H1 (cell line): ENCODE measurements around the gene RASAL2. TPM values are rescaled to one million over a fixed set of nuclear protein-coding genes. Genes with fewer than 3 reads are reported as not detected.

Experiments
- CTCF ChIA-PET: fragments of 300-600 bp; sonication (Branson Sonifier 250); formaldehyde crosslinking; loops from one replicate; lab custom pipeline; 2021; ENCODE audit not compliant: partially characterized antibody; lab: Charles Lee
- POLR2A ChIA-PET: fragments of 300-600 bp; sonication (Branson Sonifier 250); formaldehyde crosslinking; loops from one replicate; lab custom pipeline; 2021; ENCODE audit warnings: inconsistent platforms; ENCODE audit not compliant: partially characterized antibody; lab: Charles Lee
- DNase-seq, 2 experiments: peaks; one replicate each; pipeline versions ENCODE4 v3.0.0 to v3.0.0-alpha.2; 2010 to 2022; ENCODE audit warnings: low spot score in 2 of 2, low read depth in 1 of 2, mixed read lengths in 1 of 2
- FAIRE-seq: peaks from 2 replicates; lab custom pipeline; 2011; peaks lifted over from hg19 to GRCh38; lab: Jason Lieb, UNC
- H2AFZ ChIP-seq: 2 replicates; pipeline ENCODE4 v1.8.1; 2012; ENCODE audit warnings: low read length, inconsistent platforms
- H2AK5ac ChIP-seq: 2 replicates; pipeline ENCODE4 v1.6.1; 2013; ENCODE audit warnings: low read depth, low read length
- H2BK120ac ChIP-seq: replicated peaks from 2 replicates; pipeline ENCODE3; 2013; ENCODE audit warnings: low read depth, low read length, inconsistent platforms
- H2BK12ac ChIP-seq: 2 replicates; pipeline ENCODE4 v1.6.1; 2013; ENCODE audit warnings: low read depth, low read length
- H2BK15ac ChIP-seq: 2 replicates; pipeline ENCODE4 v1.6.1; 2013; ENCODE audit warnings: low read length
- H2BK20ac ChIP-seq: 2 replicates; pipeline ENCODE4 v1.6.1; 2013; ENCODE audit warnings: low read length
- H2BK5ac ChIP-seq: 2 replicates; pipeline ENCODE4 v1.6.1; 2013; ENCODE audit warnings: low read depth, low read length
- H3K14ac ChIP-seq: 2 replicates; pipeline ENCODE4 v1.6.1; 2013; ENCODE audit warnings: inconsistent platforms; ENCODE audit not compliant: insufficient read length
- H3K18ac ChIP-seq: 2 replicates; pipeline ENCODE4 v1.6.1; 2013; ENCODE audit warnings: low read length; ENCODE audit errors: extremely low read depth
- H3K23ac ChIP-seq: 2 replicates; pipeline ENCODE4 v1.6.1; 2013; ENCODE audit warnings: inconsistent platforms; ENCODE audit not compliant: insufficient read length
- H3K23me2 ChIP-seq: 2 replicates; pipeline ENCODE4 v1.6.1; 2013; ENCODE audit warnings: low read depth, low read length
- H3K27ac ChIP-seq: 2 replicates; pipeline ENCODE4 v1.6.1; 2011; ENCODE audit warnings: low read depth, low read length, inconsistent platforms
- H3K27me3 ChIP-seq, 4 experiments: replicated peaks in 1 of 4; 1 replicate in 1 of 4; 2 replicates in 3 of 4; pipeline versions ENCODE4 v1.6.1 to v1.8.1; 2011 to 2013; ENCODE audit warnings: low read length in 3 of 4, mild to moderate bottlenecking in 3 of 4, inconsistent platforms in 2 of 4, mixed read lengths in 2 of 4, moderate library complexity in 1 of 4; ENCODE audit not compliant: control insufficient read depth in 3 of 4, insufficient read depth in 3 of 4; ENCODE audit errors: extremely low read depth in 1 of 4
- H3K36me3 ChIP-seq, 4 experiments: 2 replicates each; pipeline versions ENCODE4 v1.6.1 to v1.8.1; 2011 to 2013; ENCODE audit warnings: mild to moderate bottlenecking in 4 of 4, low read length in 3 of 4, moderate library complexity in 2 of 4, control low read depth in 1 of 4, inconsistent platforms in 1 of 4; ENCODE audit not compliant: insufficient read depth in 4 of 4, control insufficient read depth in 2 of 4
- H3K4ac ChIP-seq: replicated peaks from 2 replicates; pipeline ENCODE3; 2013; ENCODE audit warnings: low read length, low read depth, mixed read lengths, inconsistent platforms; ENCODE audit not compliant: insufficient read length
- H3K4me1 ChIP-seq, 4 experiments: replicated peaks in 1 of 4; 1 replicate in 1 of 4; 2 replicates in 3 of 4; pipeline versions ENCODE4 v1.6.1 to v1.8.1; 2011 to 2013; ENCODE audit warnings: low read length in 3 of 4, inconsistent platforms in 2 of 4, mixed read lengths in 1 of 4; ENCODE audit not compliant: insufficient read depth in 4 of 4, control insufficient read depth in 3 of 4
- H3K4me2 ChIP-seq, 2 experiments: 2 replicates each; pipeline versions ENCODE4 v1.6.1 to v1.8.1; 2011 to 2013; ENCODE audit warnings: low read depth in 2 of 2, low read length in 2 of 2, control low read depth in 1 of 2, inconsistent platforms in 1 of 2, mild to moderate bottlenecking in 1 of 2; ENCODE audit not compliant: insufficient read depth in 1 of 2
- H3K4me3 ChIP-seq, 4 experiments: fragments of 200-600, 300-600 bp in 1 of 4; sonication (generic), shearing (Covaris generic), sonication (Bioruptor Twin) in 1 of 4; 2 replicates each; pipeline versions ENCODE4 v1.5.1 to v1.8.1; 2011 to 2016; ENCODE audit warnings: low read length in 4 of 4, low read depth in 3 of 4, control low read depth in 2 of 4, inconsistent platforms in 2 of 4, mild to moderate bottlenecking in 2 of 4, mixed read lengths in 1 of 4, moderate library complexity in 1 of 4; ENCODE audit not compliant: insufficient read depth in 2 of 4; ENCODE audit errors: extremely low read depth in 1 of 4
- H3K56ac ChIP-seq: replicated peaks from 2 replicates; pipeline ENCODE3; 2013; ENCODE audit warnings: low read depth, mild to moderate bottlenecking, mixed read lengths, low read length, inconsistent platforms; ENCODE audit not compliant: insufficient read length
- H3K79me1 ChIP-seq: 2 replicates; pipeline ENCODE4 v1.6.1; 2013; ENCODE audit warnings: low read depth, low read length, control low read depth
- H3K79me2 ChIP-seq, 2 experiments: 2 replicates each; pipeline versions ENCODE4 v1.6.1 to v1.8.1; 2012 to 2013; ENCODE audit warnings: low read length in 2 of 2, mild to moderate bottlenecking in 2 of 2, inconsistent platforms in 1 of 2; ENCODE audit not compliant: insufficient read depth in 2 of 2, control insufficient read depth in 1 of 2
- H3K9ac ChIP-seq, 4 experiments: replicated peaks in 1 of 4; 1 replicate in 1 of 4; 2 replicates in 3 of 4; pipeline versions ENCODE4 v1.6.1 to v1.8.1; 2011 to 2013; ENCODE audit warnings: low read depth in 3 of 4, low read length in 3 of 4, control low read depth in 2 of 4, mild to moderate bottlenecking in 2 of 4, moderate library complexity in 2 of 4, inconsistent platforms in 1 of 4; ENCODE audit errors: extremely low read depth in 1 of 4
- H3K9me3 ChIP-seq, 2 experiments: 2 replicates each; pipeline versions ENCODE4 v1.6.1 to v1.8.1; 2012 to 2013; ENCODE audit warnings: mild to moderate bottlenecking in 2 of 2, moderate library complexity in 2 of 2, control low read depth in 1 of 2, inconsistent platforms in 1 of 2, low read depth in 1 of 2, low read length in 1 of 2, mixed read lengths in 1 of 2; ENCODE audit not compliant: insufficient read depth in 2 of 2
- H4K20me1 ChIP-seq, 2 experiments: replicated peaks in 1 of 2; 2 replicates each; pipeline versions ENCODE3 to v1.8.1; 2011 to 2013; ENCODE audit warnings: inconsistent platforms in 2 of 2, low read length in 2 of 2, mild to moderate bottlenecking in 1 of 2; ENCODE audit not compliant: insufficient read depth in 2 of 2, control insufficient read depth in 1 of 2
- H4K5ac ChIP-seq: 2 replicates; pipeline ENCODE4 v1.6.1; 2013; ENCODE audit warnings: low read length, low read depth, mixed read lengths, inconsistent platforms; ENCODE audit not compliant: insufficient read length
- H4K8ac ChIP-seq: 2 replicates; pipeline ENCODE4 v1.8.0; 2013; ENCODE audit warnings: mild to moderate bottlenecking, moderate library complexity, low read length, inconsistent platforms; ENCODE audit not compliant: insufficient read depth; ENCODE audit errors: extremely low read depth
- H4K91ac ChIP-seq: replicated peaks from 2 replicates; pipeline ENCODE3; 2013; ENCODE audit warnings: low read length, mixed read lengths, inconsistent platforms; ENCODE audit not compliant: insufficient read length
- BACH1 ChIP-seq: IDR thresholded peaks from 2 replicates; pipeline ENCODE4 v1.6.1; 2012; ENCODE audit warnings: low read length, improper control_type of control experiment
- KDM1A ChIP-seq: fragments of 200-600, 300-600 bp; sonication (generic); IDR thresholded peaks from 2 replicates; pipeline ENCODE4 v1.7.1; 2016; ENCODE audit warnings: mild to moderate bottlenecking, low read length, borderline replicate concordance
- SP4 ChIP-seq: IDR thresholded peaks from 2 replicates; pipeline ENCODE4 v1.6.1; 2012; ENCODE audit warnings: low read length, inconsistent platforms
- TEAD4 ChIP-seq: IDR thresholded peaks from 2 replicates; pipeline ENCODE4 v1.6.1; 2012; ENCODE audit warnings: low read depth, low read length, inconsistent platforms, mixed read lengths
- WGBS, 2 experiments: shearing (Covaris generic) in 1 of 2; methylation state at CpG; one replicate each; pipeline versions ENCODE4 v1.1.6 to v1.1.7; 2013 to 2015; ENCODE audit warnings: low lambda C conversion rate in 2 of 2, mixed read lengths in 2 of 2, inconsistent platforms in 1 of 2, low coverage in 1 of 2, missing lambda C conversion rate in 1 of 2; ENCODE audit not compliant: insufficient replicate concordance in 2 of 2, insufficient coverage in 1 of 2, insufficient read length in 1 of 2; ENCODE audit errors: extremely low coverage in 1 of 2, missing lambda C conversion rate in 1 of 2; 5-methylcytosine and 5-hydroxymethylcytosine counted together
- polyA plus RNA-seq, 7 experiments: library from polyadenylated mRNA; depleted of rRNA in 3 of 7; stranded (reverse) in 5 of 7; unstranded in 2 of 7; fragments of >200 nt in 5 of 7; fragments of 200-250 nt in 2 of 7; gene quantifications; 1 replicate in 5 of 7; 2 replicates in 1 of 7; 4 replicates in 1 of 7; pipeline versions ENCODE4 v1.2.1 to v1.2.3, GENCODE V29; 2011 to 2013; ENCODE audit warnings: missing spikeins in 2 of 7, mixed read lengths in 2 of 7
- total RNA-seq: library from RNA; stranded (reverse); fragmentation: NEBNext Ultra II Directional; extraction: Animal tissue kit (Norgen Biotek cat#: 25700); gene quantifications from 2 replicates; pipeline ENCODE4 v1.2.1, GENCODE V29; 2021
- TF ChIP-seq, protein P1 (sequence below), 3 experiments: IDR thresholded peaks; 1 replicate in 2 of 3; 2 replicates in 1 of 3; pipeline versions ENCODE4 v1.5.1 to v1.6.1; 2011; ENCODE audit warnings: low read length in 3 of 3, mild to moderate bottlenecking in 3 of 3, inconsistent platforms in 2 of 3, low read depth in 1 of 3, moderate library complexity in 1 of 3; ENCODE audit not compliant: insufficient read depth in 1 of 3; ENCODE audit errors: control extremely low read depth in 1 of 3

The RASAL2 gene
- total and polyA plus RNA-seq, 2 of the 8 experiments (the other 6 are each of a cell fraction or from before 2014, with no cell fraction given): 15.9 to 32.5 TPM

DNA sequence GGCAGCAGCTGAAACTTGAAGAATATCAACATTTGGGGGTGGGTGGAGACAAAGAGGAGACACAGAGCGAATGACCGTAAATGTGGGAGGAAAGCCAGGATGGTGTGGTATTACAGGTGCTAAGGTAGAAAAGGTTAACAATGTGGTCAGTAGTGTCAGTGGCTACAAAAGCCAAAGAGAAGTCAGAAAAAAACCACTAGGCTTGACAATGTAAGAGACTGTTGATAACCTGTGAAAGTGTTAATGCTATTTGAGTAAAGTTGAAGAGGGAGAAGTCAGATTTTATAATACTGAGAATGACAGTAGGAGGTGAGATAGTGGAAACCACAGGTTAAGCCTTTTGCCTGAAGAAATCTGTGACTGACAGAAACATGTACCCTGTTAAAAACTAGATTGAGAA, 282.1 kb downstream of the RASAL2 start:
- no peaks in the 10 kb centered on the region for H3K9me3 ChIP-seq
- no peak for DNase-seq
- no peak overlapping the region for H2BK12ac ChIP-seq
- no peak overlapping the region for H2AK5ac ChIP-seq
- no peaks in the 10 kb centered on the region for H3K79me1 ChIP-seq
- no peaks in the 10 kb centered on the region for H3K36me3 ChIP-seq
- ChIA-PET POLR2A (interaction anchor here (0.9 kb wide), 1 partner anchor 10 kb away, joined by 3 read pairs; no protein-coding TSS in a partner anchor), CTCF (interaction anchor here (0.6 to 3.5 kb wide), 10 partner anchors 8 to 125 kb away, joined by 3 to 16 read pairs (median 3); no protein-coding TSS in a partner anchor)
- H3K9ac ChIP-seq: no peak overlapping the region
- H4K5ac ChIP-seq: no peak overlapping the region
- H3K23me2 ChIP-seq: no peaks in the 10 kb centered on the region
- H3K79me2 ChIP-seq: 0 out of 4 replicates have a peak, but pooled peaks cover 0 to 8% of the 10 kb centered on the region in 2 experiments
- no peak overlapping the region for H3K27ac ChIP-seq
- H2BK15ac ChIP-seq: no peak overlapping the region
- H4K91ac ChIP-seq: no peak overlapping the region
- H3K27me3 ChIP-seq: no peaks in the 10 kb centered on the region
- no peak overlapping the region for H3K18ac ChIP-seq
- WGBS, 2 experiments: 78% methylated on average over 2 of the region's 2 CpGs; no CpG with 5 or more reads in 1 of the 2 experiments
- H3K4me1 ChIP-seq: peaks cover 0 to 7% (median 6%) of the 10 kb centered on the region in 4 experiments; a peak in 3 of 7 replicates
- no peak overlapping the region for H3K14ac ChIP-seq
- H2BK20ac ChIP-seq: no peak overlapping the region
- no peak overlapping the region for H2BK5ac ChIP-seq
- H4K8ac ChIP-seq: no peak overlapping the region
- H3K4me3 ChIP-seq: no peak overlapping the region
- H3K56ac ChIP-seq: no peak overlapping the region
- peak; percentile 52 for FAIRE-seq
- H3K4ac ChIP-seq: no peak overlapping the region
- TF ChIP-seq TEAD4: no peak
- TF ChIP-seq BACH1: no peak
- TF ChIP-seq SP4: no peak
- TF ChIP-seq KDM1A: no peak
- TF ChIP-seq, protein P1, sequence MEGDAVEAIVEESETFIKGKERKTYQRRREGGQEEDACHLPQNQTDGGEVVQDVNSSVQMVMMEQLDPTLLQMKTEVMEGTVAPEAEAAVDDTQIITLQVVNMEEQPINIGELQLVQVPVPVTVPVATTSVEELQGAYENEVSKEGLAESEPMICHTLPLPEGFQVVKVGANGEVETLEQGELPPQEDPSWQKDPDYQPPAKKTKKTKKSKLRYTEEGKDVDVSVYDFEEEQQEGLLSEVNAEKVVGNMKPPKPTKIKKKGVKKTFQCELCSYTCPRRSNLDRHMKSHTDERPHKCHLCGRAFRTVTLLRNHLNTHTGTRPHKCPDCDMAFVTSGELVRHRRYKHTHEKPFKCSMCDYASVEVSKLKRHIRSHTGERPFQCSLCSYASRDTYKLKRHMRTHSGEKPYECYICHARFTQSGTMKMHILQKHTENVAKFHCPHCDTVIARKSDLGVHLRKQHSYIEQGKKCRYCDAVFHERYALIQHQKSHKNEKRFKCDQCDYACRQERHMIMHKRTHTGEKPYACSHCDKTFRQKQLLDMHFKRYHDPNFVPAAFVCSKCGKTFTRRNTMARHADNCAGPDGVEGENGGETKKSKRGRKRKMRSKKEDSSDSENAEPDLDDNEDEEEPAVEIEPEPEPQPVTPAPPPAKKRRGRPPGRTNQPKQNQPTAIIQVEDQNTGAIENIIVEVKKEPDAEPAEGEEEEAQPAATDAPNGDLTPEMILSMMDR (IDR thresholded peaks at IDR 0.05; ENCODE audit: control extremely low read depth in 1 of 3, insufficient read depth in 1 of 3, low read depth in 1 of 3, low read length in 3 of 3): no peak
- H2AFZ ChIP-seq: no peak overlapping the region
- no peak overlapping the region for H3K4me2 ChIP-seq
- H3K23ac ChIP-seq: no peak overlapping the region
- H2BK120ac ChIP-seq: no peak overlapping the region
- H4K20me1 ChIP-seq: no peaks in the 10 kb centered on the region
